Stimulated activated naive CD8-positive, alpha-beta T cell treated with anti-CD3 and anti-CD28 coated beads, Interleukin-15, Interleukin-2, amounts not matched to agents 100 U/mL and 50 U/mL, for 24 hours (primary cell): ENCODE data around the gene SPSB1.

ENCODE experiments used
- ATAC-seq: fragments of 150-1000 bp; cut with Tn5 transposase; one replicate; pipeline ENCODE4 v1.10.0; 2021
- DNase-seq: peaks from one replicate; pipeline ENCODE4 v3.0.0; 2021

SPSB1 gene

DNA sequence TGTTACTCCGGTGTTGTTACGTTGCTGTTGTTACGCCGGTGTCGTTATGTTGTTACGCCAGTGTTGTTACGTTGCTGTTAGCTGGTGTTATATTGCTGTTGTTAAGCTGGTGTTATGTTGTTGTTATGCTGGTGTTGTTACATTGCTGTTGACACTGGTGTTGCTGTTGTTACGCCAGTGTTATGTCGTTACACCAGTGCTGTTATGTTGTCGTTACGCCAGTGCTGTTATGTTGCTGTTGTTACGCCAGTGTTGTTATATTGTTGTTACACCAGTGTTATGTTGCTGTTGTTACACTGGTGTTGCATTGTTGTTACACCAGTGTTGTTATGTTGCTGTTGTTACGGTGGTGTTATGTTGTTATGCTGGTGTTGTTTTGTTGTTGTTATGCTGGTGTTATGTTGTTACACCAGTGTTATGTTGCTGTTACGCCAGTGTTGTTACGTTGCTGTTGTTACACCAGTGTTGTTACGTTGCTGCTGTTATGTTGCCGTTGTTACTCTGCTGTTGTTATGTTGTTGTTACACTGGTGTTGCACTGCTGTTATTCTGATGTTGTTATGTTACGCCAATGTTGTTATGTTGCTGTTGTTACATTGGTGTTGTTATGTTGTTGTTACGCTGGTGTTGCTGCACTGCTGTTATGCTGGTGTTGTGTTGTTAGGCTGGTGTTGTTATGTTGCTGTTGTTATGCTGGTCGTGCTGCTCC is 32.5 kb upstream of the SPSB1 start:
- ATAC-seq (no peak), DNase-seq (no peak)

DNA sequence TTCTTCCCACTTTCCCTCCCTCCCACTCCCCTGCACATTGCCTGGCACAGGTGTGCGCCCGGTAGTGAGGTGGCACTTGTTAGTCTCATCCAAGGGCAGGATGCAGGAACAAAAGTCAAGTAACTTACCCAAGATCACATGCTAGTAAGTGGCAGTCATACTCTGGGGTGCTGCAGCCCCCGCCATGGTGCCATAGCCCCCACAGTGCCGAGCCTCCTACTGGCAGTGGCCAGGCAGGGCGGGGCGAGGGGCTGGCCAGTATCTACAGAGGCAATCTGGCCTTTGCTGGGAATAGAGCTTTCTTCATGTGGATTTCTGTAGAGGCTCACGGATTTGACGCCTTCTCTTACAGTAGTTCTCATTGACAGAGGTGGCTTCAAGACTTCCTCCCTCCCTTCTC is 31.2 kb upstream of the SPSB1 start:
- ATAC-seq (no peak), DNase-seq (no peak)

DNA sequence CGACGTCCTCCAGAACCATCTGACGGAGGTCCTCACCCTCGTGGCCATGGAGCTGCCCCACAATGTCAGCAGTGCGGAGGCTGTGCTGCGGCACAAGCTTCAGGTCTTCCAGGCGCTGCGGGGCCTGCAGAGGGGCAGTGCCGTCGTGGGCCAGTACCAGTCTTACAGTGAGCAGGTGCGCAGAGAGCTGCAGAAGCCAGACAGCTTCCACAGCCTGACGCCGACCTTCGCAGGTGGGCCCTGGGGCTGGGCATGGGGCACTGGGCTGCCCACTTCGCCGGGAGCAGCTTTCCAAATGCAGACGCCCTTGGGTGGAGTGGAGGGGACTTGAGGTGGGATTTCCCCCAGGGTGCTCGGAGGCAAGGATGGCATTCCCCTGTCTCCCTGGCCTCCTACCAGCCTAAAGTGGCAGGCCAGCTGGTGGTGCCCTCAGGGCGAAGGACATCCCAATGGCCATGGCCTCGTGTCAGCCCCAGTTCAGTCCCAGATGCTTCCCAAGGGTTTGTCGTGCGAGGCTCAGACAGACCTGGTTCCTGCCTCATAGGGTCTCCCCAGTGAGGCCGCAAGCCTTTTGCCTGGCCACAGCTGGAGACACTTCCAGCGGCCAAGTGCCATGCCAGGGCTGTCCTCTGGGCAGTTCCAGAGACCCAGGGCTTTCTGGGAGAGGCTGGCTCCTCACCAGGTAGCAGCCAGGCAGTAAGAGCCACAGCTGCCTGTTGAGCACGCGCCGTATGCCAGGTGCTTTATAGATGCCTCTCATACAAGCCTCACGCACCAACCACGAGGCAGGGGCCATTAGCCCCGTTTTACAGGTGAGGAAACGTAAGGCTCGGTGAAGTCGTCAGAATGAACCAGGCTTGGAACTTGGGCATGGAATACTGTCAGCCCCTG is 30.4 kb upstream of the SPSB1 start:
- no peak for DNase-seq
- no peak for ATAC-seq

DNA sequence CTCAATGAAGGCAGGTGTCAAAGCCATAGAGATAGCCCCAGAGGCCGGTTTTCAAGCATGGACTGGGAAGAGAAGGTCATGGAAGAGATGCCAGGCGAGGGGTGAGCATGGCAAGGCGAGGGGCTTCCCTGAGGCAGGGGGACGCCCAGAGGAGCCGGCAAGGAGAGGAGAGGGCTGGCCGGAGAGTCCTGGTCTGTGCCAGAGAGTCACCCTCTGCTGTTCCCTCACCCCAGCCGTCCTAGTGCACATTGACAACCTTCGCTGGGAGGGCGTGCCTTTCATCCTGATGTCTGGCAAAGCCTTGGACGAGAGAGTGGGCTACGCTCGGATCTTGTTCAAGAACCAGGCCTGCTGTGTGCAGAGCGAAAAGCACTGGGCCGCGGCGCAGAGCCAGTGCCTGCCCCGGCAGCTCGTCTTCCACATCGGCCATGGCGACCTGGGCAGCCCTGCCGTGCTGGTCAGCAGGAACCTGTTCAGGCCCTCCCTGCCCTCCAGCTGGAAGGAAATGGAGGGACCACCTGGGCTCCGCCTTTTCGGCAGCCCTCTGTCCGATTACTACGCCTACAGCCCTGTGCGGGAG is 29.3 kb upstream of the SPSB1 start:
- DNase-seq, result no peak
- peak; percentile 8 for ATAC-seq

DNA sequence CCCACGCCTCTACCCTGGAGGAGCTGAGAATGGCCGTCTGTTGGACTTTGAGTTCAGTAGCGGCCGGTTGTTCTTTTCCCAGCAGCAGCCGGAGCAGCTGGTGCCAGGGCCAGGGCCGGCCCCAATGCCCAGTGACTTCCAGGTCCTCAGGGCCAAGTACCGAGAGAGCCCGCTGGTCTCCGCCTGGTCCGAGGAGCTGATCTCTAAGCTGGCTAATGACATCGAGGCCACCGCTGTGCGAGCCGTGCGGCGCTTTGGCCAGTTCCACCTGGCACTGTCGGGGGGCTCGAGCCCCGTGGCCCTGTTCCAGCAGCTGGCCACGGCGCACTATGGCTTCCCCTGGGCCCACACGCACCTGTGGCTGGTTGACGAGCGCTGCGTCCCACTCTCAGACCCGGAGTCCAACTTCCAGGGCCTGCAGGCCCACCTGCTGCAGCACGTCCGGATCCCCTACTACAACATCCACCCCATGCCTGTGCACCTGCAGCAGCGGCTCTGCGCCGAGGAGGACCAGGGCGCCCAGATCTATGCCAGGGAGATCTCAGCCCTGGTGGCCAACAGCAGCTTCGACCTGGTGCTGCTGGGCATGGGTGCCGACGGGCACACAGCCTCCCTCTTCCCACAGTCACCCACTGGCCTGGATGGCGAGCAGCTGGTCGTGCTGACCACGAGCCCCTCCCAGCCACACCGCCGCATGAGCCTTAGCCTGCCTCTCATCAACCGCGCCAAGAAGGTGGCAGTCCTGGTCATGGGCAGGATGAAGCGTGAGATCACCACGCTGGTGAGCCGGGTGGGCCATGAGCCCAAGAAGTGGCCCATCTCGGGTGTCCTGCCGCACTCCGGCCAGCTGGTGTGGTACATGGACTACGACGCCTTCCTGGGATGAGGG is 28.5 kb upstream of the SPSB1 start:
- ATAC-seq, result no peak
- no peak for DNase-seq

DNA sequence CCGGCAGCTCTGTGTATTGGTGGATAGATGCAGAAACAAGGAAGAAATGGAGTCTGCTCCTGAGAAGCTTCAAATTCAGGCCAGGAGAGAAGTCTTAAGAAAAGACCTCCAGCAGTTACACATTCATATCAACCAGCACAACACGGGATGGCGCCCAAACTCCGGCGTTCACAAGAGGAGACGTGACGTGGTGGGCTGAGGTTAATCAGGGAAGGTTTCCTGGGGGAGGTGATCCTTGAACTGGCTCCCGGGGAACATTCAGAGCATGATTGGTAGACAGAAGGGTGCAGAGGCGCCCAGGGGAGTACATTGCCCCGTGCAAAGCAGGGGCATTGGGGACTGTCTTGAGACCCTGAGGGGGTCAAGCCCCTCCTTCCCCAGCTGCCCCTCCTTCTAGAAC is 27.7 kb upstream of the SPSB1 start:
- ATAC-seq, result no peak
- no peak for DNase-seq

DNA sequence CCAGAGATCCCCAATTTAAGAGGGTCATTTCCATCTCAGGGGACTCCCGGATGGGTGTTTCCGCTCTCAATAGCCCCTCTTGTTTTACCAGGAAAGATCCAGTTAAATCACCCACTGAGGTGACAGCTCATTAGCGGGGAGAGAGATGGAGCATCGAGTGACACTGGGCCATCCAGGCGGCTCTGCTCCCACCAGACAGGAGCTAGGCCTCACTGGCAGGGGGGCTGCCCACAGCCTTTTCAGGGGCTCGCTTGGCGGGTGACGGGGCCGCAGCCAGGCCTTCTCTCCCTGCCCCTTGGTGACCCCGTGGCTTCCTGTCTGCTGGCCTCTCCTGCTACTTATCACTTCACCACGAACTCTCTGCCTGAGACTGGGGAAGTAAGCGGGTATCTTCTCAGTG is 26.7 kb upstream of the SPSB1 start:
- ATAC-seq (no peak), DNase-seq (no peak)

DNA sequence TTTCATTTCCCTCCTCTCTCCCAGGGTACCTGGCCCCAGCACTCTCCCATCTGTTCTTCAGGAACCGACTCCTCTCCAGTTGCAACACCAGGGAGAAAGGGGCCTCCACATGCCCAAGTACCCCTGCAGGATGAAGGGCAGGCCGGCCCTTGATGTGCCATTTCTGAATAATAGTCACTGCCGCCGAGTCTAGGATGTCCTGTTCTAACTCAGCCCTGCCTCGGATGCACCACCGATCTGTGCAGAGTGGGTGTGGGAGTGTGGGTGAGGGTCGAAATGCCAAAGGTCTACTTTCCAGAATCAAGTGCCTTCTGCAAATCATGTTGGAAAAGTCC is 25.4 kb upstream of the SPSB1 start:
- DNase-seq (no peak), ATAC-seq (peak; percentile 6)

DNA sequence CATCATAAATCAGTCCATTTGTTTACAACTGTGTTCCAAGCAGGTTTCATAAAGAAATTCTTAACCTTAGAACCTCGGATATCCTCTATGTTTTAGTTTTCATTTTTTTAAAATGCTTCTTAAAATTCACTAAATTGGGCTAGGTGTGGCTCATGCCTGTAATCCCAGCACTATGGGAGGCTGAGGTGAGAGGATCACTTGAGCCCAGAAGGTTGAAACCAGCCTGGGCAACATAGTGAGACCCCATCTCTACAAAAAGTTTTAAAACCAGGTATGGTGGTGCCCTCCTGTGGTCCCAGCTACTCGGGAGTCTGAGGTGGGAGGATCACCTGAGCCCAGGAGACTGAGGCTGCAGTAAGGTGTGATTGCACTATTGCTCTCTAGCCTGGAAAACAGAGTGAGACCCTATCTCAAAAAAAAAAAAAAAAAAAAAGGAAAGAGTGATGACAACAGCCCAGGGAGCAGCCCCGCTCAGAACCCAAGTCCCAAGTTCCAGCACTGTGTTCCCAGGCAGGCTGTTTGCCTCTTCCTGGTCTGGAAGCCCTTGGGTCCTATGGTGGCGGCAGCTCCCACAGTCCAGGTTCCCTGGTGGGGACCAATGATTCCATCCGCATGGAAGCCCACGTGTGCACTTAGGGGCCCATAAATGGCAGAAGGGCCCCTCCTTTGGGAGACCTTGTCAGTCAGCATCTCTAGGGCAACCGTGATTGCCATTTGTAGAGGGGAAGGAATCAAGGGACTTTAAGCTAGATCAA is 24.7 kb upstream of the SPSB1 start:
- no peak for DNase-seq
- ATAC-seq, result no peak

DNA sequence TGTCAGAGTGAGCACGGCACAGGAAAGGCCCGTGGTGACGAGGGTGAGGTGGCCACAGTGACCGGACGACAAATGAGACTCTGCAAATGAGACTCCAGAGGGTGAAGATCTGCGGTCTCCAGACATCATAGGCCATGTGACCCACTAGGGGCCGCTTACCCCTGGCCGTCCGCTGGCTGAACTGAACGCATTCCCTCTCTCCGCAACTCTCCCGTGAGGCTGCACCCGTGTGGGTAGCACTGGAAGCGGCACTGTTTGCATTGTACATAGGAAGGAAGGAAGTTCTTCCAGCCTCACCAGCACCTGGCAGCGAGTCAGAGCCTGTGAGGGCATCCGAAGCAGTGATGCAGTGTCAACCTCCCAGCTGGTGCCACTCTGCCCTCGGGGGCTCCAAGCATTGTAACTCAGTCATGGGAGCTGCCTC is 23.6 kb upstream of the SPSB1 start:
- ATAC-seq, result no peak
- DNase-seq, result no peak

DNA sequence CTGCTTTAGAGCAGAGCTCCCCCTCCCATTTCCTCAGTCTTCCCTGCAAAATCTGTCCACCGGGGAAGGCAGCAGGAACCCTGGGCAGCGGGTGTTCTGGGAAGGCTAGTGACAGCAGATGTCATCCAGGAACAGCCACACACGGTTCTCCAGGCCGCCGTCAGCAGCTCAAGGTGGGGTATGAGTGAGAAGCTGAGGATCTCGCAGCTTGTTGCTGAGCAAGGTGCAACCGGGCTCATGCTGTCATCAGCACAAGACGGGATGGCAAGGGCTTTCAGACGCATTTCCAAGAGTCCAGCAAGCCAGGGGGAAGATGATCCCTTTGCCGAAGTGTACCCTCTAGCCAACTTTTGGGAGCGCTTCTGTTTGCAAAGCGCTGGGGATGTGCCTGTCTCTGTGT is 23.0 kb upstream of the SPSB1 start:
- no peak for ATAC-seq
- DNase-seq, result no peak

DNA sequence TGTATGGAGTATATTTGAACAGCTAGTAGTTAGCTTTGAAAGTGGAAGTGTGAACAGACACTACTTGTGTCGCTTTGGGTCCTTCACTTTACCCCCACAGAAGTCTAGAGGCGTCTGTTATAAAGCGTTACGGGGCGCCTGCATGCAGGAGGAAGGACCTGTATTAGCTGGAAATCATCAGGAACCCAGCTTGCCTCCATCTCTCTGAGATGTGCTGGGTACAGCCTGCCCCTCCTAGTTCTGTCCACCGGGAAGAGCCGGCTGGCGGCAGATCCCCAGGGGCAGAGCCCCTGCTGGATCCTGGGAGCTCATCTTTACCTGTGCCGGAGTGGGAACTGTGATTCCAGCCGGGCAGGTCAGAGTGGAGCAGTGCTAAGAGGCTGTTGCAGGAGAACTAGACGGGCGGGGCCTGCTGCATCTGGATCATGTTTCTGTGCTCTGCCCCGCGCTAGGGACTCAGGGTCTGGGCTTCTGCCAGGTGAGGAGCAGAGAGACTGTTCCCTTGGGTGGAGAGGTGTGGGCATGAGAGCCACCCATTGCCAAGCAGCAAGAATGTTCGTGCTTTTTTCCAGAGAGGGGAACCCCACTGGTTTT is 22.3 kb upstream of the SPSB1 start:
- no peak for DNase-seq
- ATAC-seq, result no peak

DNA sequence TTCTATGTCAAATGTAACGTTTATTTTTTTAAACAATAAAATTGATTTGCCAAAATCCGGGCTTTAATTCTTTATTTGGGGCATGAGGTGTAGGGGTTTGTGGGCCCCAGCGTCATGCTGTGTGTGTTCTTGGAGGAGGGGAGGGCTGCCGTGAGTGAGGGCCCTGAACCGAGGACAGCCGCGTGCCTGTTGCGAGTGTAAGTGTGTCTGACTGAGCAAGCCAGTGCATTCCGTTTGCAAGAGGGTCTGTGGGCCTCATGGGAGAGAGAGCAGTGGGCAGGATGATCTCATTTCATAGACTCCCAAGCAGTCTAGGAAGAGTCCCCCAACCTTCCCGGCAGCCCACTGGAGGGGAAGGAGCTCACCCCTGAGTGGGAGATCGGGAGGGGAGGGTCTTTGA is 21.4 kb upstream of the SPSB1 start:
- DNase-seq (no peak), ATAC-seq (no peak)

DNA sequence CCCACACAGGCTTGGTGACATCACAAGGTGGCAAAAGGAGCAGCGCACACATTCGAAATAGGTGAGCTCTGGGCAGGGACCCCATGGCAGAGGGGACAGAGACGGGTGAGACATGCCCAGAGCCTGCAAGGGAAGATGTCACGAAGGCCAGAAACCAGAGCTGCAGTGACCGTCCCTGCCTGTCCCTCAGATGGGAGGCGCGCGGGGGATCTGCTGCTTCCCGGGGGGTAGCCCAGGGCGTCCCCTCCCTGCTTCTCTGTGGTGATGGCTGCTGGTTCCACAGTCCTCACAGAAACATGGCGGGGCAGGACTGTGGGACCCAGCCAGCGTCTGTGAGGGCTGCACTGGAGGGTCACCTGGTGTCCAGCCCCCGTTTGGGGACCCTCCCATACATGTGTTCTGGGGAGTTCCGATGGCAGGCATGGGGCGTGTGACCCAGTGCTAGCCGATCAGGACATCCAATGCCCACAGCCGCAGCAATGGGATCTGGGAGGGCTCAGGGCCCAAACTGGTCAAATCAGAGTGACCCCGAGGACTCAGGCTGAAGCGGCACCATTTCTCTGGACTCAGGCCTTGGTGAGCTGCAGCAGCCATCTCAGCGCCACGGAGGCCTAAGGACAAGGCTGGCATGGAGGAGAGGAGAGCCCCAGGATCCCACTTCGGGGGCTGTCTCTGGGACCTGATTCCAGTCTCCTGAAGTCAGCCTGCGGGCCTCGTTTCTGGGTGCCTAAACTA is 20.7 kb upstream of the SPSB1 start:
- DNase-seq (no peak), ATAC-seq (no peak)

DNA sequence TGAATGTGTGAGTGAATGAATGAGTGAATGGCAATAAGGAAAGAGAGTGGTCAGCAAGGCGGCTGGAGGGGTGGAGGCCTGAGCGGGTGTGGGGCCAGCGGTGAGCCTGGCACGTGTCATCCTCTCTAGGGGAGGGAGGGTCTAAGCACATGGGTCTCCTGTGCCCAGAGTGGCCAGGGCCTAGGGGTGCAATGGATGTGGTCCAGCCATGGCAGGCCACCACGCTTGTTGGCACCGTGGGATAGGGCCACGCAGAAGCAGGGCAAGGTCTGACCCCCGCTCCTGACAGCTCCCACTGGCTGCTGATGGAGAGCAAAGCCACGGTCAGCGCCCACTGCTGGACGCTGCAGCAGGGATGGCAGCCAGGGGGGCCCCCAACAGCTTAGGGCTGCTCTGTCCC is 19.5 kb upstream of the SPSB1 start:
- ATAC-seq, result no peak
- DNase-seq, result no peak

DNA sequence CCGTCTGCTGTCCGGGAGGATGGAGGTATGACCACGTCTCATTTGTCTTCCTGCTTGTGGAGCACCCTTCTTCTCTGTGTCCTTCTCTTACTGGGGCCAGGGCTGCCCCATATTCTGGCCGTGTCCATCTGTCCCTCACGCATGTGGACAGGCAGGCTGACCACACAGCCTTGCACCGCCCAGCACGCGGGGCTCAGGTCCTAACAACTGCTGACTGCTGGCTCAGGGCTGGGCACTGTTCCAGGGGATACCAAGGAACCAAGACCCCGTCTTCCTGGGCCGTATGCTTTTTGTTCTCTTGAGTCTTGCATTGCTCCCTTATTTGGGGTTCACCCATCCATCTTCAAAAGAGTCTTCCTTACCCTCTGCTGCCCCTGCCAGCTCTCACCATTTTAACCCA is 17.5 kb upstream of the SPSB1 start:
- DNase-seq, result no peak
- no peak for ATAC-seq

DNA sequence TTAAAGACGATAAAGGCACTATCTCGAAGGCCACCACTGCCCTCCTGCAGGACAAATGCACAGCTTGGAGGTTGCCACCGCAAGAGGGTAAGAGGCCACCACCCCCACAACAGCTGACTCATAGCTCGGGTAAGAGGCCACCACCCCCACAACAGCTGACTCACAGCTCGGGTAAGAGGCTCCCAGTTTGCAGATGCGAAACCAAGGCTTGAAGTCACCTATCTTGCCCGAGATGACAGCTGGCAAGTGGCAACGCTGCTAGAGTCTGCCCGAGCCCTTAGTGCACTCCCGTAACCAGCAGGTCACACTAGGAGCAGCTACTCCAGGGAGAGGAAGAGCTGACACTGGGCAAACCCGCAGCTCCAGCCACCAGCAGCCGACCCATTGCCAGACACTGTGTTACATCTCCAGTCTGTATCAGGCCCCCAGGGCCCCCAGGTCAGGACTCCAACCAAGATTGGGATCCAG is 17.1 kb upstream of the SPSB1 start:
- ATAC-seq (peak; percentile 72), DNase-seq (peak; percentile 71)

DNA sequence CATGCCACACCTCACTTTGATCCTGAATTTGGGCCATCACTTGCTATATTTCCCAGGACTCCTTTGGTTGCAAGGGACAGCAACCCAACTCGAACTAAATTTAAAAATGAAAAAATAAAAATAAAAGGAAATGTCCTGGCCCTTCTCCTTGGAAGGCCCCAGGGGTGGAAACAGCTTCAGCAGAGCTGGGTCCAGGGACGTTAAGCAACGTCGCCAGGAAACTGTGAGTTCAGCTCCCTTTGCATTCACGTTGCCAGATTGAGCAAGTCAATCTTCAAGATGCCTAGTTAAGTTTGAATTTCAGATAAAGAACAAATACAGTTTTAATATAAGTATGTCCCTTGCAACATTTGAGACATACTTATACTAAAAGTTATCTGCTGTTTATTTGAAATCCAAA is 14.6 kb upstream of the SPSB1 start:
- DNase-seq, result no peak
- no peak for ATAC-seq

DNA sequence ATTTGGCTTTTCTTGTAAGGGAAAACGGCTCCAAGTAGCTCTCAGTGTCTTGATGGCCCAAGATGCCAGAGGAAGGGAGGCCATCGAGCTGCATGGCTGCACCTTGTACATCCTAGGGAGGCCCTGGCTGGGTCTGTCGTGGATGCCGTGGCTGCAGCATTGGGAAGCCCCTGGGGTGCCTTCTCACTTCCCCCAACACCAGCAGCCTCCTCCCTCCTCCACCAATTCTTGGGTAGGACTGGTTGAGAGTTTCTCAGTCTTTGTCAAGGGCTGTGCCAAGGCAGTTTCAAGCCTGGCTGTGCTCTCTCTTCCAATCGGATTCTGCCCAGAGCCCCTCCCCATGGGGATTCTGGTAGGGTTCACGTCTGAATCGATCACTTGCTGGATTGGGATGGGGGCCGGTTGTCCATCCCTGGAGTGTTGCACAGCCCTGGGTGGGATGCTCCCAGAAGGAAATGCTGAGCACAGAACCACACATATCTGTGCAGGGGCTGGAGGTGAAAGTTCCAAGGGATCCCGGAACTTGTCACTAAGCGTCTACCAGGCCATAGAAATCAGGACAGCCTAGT is 14.0 kb upstream of the SPSB1 start:
- ATAC-seq (no peak), DNase-seq (no peak)

DNA sequence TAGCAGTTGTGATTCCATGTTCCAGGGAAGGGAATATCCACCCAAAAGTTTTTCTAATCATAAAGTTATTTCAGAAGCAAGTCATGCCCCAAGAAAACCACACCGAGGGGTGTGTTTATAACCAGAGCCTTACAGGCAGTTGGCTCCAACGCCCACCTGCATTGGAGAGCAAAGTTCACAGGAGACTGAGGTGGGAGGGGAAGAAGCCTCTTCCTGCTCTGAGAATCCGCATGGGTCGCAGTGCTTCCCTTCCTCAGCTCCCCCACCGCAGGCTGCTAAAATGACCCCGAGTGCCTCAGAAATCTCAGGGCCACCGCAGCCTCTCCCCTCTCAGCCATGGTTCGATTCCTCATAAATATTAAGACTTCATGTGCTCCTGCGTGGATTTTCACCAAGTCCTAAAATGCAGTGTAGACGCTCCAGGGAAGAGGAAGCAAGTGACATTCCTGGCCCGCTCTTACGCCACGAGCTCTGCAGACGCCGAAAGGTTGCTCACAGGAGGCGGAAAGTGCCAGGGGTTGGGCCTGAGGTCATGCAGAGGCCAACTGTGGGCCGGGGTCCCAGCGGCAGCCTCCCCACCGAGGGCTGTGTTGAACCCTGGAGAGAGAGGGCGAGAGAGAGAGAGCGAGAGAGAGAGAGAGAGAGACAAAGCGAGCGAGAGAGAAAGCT is 13.4 kb upstream of the SPSB1 start:
- ATAC-seq, result peak; percentile 29
- DNase-seq, result peak; percentile 55
